ENCODE data around the gene MRPS27. TPM values are rescaled to one million over a fixed set of nuclear protein-coding genes. Genes with fewer than 3 reads are reported as not detected.
A peak's percentile ranks its signal among the peaks of the same experiment; 100 is the strongest.

The MRPS27 gene
- total and polyA plus RNA-seq, 2 experiments from 2014 or later: 36.4 to 58.5 TPM

DNA sequence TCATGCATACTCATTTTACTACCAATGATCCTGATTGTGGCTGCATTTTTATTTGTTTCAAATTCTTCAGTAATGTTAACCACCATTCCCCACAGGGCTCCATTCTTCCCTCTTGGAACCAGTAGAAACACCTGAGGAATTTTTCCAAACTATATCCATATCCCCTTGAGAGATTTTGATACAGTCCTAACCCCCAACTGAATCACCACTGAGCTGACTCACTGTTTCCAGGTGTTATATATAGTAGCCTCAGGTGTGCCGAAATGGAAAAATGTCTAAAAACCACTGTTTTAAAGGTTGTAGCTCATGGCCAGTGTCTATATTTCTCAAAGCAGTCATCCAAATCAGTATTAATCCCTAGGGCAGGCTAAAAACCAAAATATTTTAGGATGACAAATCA is 85.2 kb downstream of the MRPS27 start:
- H4K20me1 ChIP-seq (ENCODE audit: insufficient read depth): no peaks in the 10 kb centered on the region
- 91 to 98% methylated on average over 1 of the region's 1 CpG for WGBS, 2 experiments (ENCODE audit: low coverage in 1 of 2, low lambda C conversion rate in 2 of 2, missing lambda C conversion rate in 2 of 2)
- H3K4me3 ChIP-seq: no peak overlapping the region
- H3K4me1 ChIP-seq (ENCODE audit: insufficient read depth): peaks cover 33% of the 10 kb centered on the region
- H3F3A ChIP-seq (ENCODE audit: insufficient read depth): peaks cover 23% of the 10 kb centered on the region
- H2AFZ ChIP-seq: no peak overlapping the region
- TF ChIP-seq EZH2 (IDR thresholded peaks at IDR 0.05; ENCODE audit: insufficient read depth, poor library complexity, severe bottlenecking) (no peak), EZH2phosphoT487 (IDR thresholded peaks at IDR 0.05; ENCODE audit: insufficient read depth, low read depth) (no peak)
- peak overlapping the region; percentile 37 for H3K9ac ChIP-seq
- peaks cover 3% of the 10 kb centered on the region; the same call in 1 of the 2 replicates for H3K79me2 ChIP-seq (ENCODE audit: insufficient read depth)
- no peaks in the 10 kb centered on the region for H3K27me3 ChIP-seq (replicated peaks; ENCODE audit: insufficient read depth)
- peak overlapping the region; percentile 60 for H3K4me2 ChIP-seq (ENCODE audit: unreplicated experiment)
- 0 out of 2 replicates have a peak, but pooled peaks cover 5% of the 10 kb centered on the region for H3K36me3 ChIP-seq (ENCODE audit: low read depth)
- peak overlapping the region; percentile 77 for H3K27ac ChIP-seq
- H3K9me3 ChIP-seq (ENCODE audit: low read depth): no peaks in the 10 kb centered on the region
- H3K9me2 ChIP-seq (ENCODE audit: insufficient read depth): no peaks in the 10 kb centered on the region
- no peak for DNase-seq
- in situ Hi-C loops (cut with MboI): no loop called here

DNA sequence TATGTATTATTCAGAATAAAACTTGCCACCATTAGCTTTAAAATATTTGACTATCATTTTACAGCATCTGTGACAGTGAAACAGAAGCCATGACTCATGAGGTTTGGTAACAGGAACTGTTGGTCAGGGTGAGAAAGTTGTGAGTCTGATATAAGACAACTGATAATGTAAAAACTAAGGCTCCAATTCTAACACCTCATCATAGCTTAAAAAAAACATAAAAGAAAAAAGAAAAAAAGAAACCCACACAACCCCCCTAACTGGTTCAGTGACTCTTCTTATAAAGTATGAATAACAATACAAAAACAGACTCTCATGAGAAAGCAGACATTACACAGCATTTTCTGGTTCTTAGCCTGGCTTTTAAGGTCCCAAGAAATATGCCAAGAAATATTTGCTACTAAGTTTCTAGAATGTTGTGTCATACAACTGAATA is 85.8 kb downstream of the MRPS27 start:
- Histone ChIP-seq H3K27me3 (replicated peaks; ENCODE audit: insufficient read depth) (no peaks in the 10 kb centered on the region), H3K9me2 (ENCODE audit: insufficient read depth) (no peaks in the 10 kb centered on the region), H3K9ac (peak overlapping the region; percentile 37), H3K4me2 (ENCODE audit: unreplicated experiment) (peak overlapping the region; percentile 60), H3K9me3 (ENCODE audit: low read depth) (no peaks in the 10 kb centered on the region), H4K20me1 (ENCODE audit: insufficient read depth) (no peaks in the 10 kb centered on the region), H3K4me1 (ENCODE audit: insufficient read depth) (peaks cover 33% of the 10 kb centered on the region), H3K4me3 (no peak overlapping the region), H3F3A (ENCODE audit: insufficient read depth) (peaks cover 23% of the 10 kb centered on the region), H3K79me2 (ENCODE audit: insufficient read depth) (no peaks in the 10 kb centered on the region), H3K27ac (peak overlapping the region; percentile 77), H2AFZ (no peak overlapping the region), H3K36me3 (ENCODE audit: low read depth) (0 out of 2 replicates have a peak, but pooled peaks cover 5% of the 10 kb centered on the region)
- in situ Hi-C loops (cut with MboI): no loop called here
- DNase-seq: peak; percentile 90
- TF ChIP-seq EZH2 (IDR thresholded peaks at IDR 0.05; ENCODE audit: insufficient read depth, poor library complexity, severe bottlenecking) (no peak), EZH2phosphoT487 (IDR thresholded peaks at IDR 0.05; ENCODE audit: insufficient read depth, low read depth) (peak; percentile 78; the same call in 1 of the 2 replicates)

DNA sequence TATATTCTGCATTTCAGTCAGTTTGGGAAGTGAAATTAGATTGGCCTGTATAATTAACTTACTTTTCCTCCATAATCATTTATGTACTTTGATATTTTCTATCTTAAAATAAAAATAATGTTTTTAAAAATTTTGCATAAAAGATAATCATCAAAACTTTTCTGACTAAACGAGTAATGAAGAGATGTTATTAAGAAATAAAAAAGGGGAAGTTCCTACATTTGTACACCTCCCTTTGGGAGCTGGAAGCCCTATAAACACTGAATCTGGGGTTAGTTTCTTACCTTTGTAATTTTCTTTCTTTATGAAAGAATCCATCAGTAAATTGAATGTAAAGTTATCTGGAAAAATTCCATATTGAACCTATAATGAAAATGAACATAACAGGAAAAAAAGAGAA is 86.2 kb downstream of the MRPS27 start:
- no peak for TF ChIP-seq EZH2phosphoT487 (IDR thresholded peaks at IDR 0.05; ENCODE audit: insufficient read depth, low read depth)
- no peak for TF ChIP-seq EZH2 (IDR thresholded peaks at IDR 0.05; ENCODE audit: insufficient read depth, poor library complexity, severe bottlenecking)
- no peaks in the 10 kb centered on the region for H4K20me1 ChIP-seq (ENCODE audit: insufficient read depth)
- in situ Hi-C loops (cut with MboI): no loop called here
- H3K4me2 ChIP-seq (ENCODE audit: unreplicated experiment): peak overlapping the region; percentile 34
- peaks cover 23% of the 10 kb centered on the region for H3F3A ChIP-seq (ENCODE audit: insufficient read depth)
- no peak overlapping the region for H3K4me3 ChIP-seq
- WGBS, 2 experiments (ENCODE audit: low coverage in 1 of 2, low lambda C conversion rate in 2 of 2, missing lambda C conversion rate in 2 of 2): 63 to 71% methylated on average over 1 of the region's 1 CpG
- 0 out of 2 replicates have a peak, but pooled peaks cover 5% of the 10 kb centered on the region for H3K36me3 ChIP-seq (ENCODE audit: low read depth)
- H3K27ac ChIP-seq: peak overlapping the region; percentile 77
- H3K9me2 ChIP-seq (ENCODE audit: insufficient read depth): no peaks in the 10 kb centered on the region
- H3K9ac ChIP-seq: peak overlapping the region; percentile 20; the same call in 1 of the 2 replicates
- H3K4me1 ChIP-seq (ENCODE audit: insufficient read depth): peaks cover 33% of the 10 kb centered on the region
- H3K9me3 ChIP-seq (ENCODE audit: low read depth): no peaks in the 10 kb centered on the region
- no peak overlapping the region for H2AFZ ChIP-seq
- no peak for DNase-seq
- no peaks in the 10 kb centered on the region for H3K79me2 ChIP-seq (ENCODE audit: insufficient read depth)
- no peaks in the 10 kb centered on the region for H3K27me3 ChIP-seq (replicated peaks; ENCODE audit: insufficient read depth)

DNA sequence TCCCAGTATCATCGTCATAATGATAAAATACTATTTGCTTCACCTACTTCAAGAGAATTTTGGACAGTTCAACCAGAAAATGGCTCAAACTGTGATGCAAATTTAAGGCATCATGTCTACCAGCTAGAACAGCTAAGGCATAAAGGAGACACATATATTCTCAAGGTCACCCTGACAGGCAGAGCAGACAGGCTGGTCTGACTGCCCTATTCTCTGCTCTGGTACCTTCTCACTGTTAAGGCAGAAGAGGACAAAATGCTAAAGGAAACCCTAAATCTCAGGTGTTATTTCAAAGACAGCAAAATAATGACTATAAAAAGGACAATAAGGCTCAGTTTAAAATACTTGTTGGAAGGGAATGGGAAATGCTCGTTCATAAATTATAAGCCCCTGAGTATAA is 87.2 kb downstream of the MRPS27 start:
- Histone ChIP-seq H3K4me2 (ENCODE audit: unreplicated experiment) (no peak overlapping the region), H4K20me1 (ENCODE audit: insufficient read depth) (no peaks in the 10 kb centered on the region), H3K9me2 (ENCODE audit: insufficient read depth) (no peaks in the 10 kb centered on the region), H3K4me3 (no peak overlapping the region), H3K36me3 (ENCODE audit: low read depth) (0 out of 2 replicates have a peak, but pooled peaks cover 5% of the 10 kb centered on the region), H3K9ac (no peak overlapping the region), H3F3A (ENCODE audit: insufficient read depth) (peaks cover 23% of the 10 kb centered on the region), H3K27ac (no peak overlapping the region), H3K4me1 (ENCODE audit: insufficient read depth) (peaks cover 33% of the 10 kb centered on the region), H3K27me3 (replicated peaks; ENCODE audit: insufficient read depth) (no peaks in the 10 kb centered on the region), H3K79me2 (ENCODE audit: insufficient read depth) (no peaks in the 10 kb centered on the region), H3K9me3 (ENCODE audit: low read depth) (no peaks in the 10 kb centered on the region), H2AFZ (no peak overlapping the region)
- no peak for DNase-seq
- no peak for TF ChIP-seq EZH2 (IDR thresholded peaks at IDR 0.05; ENCODE audit: insufficient read depth, poor library complexity, severe bottlenecking)
- no peak for TF ChIP-seq EZH2phosphoT487 (IDR thresholded peaks at IDR 0.05; ENCODE audit: insufficient read depth, low read depth)
- WGBS, 2 experiments (ENCODE audit: low coverage in 1 of 2, low lambda C conversion rate in 2 of 2, missing lambda C conversion rate in 2 of 2): 98 to 99% methylated on average over 2 of the region's 2 CpGs
- in situ Hi-C loops (cut with MboI): no loop called here

All from GM23248 (cell line).